ENCODE data around the gene PDE8A. TPM values are rescaled to one million over a fixed set of nuclear protein-coding genes. Genes with fewer than 3 reads are reported as not detected.

PDE8A gene
- total and polyA plus RNA-seq, 2 of the 13 experiments (the other 11 are each of a cell fraction or from before 2014, with no cell fraction given): 26.3 to 48.5 TPM

GRCh38 chr15:85034276-85034675 lies 52.6 kb downstream of the PDE8A start:
- 97% methylated on average over 5 of the region's 5 CpGs for WGBS (ENCODE audit: low lambda C conversion rate)
- Histone ChIP-seq H3K36me3 (replicated peaks in 1 of 2; ENCODE audit: control insufficient read depth in 1 of 2, insufficient read depth in 2 of 2, low read length in 2 of 2) (no peaks in the 10 kb centered on the region), H3K27me3 (ENCODE audit: control insufficient read depth in 1 of 2, insufficient read depth in 2 of 2, low read length in 2 of 2) (no peaks in the 10 kb centered on the region), H3K9me3 (ENCODE audit: low read length) (no peaks in the 10 kb centered on the region), H3K79me2 (ENCODE audit: insufficient read depth, low read length) (peaks cover 93% of the 10 kb centered on the region), H2AFZ (ENCODE audit: low read length) (no peak overlapping the region), H3K27ac (ENCODE audit: extremely low read length, insufficient read depth, low read length) (no peak overlapping the region), H3K4me2 (ENCODE audit: low read depth, low read length) (no peak overlapping the region), H3K9ac (ENCODE audit: insufficient read depth, low read depth, low read length) (no peak overlapping the region), H3K4me3 (replicated peaks in 1 of 3; ENCODE audit: insufficient read depth in 1 of 3, low read depth in 2 of 3, low read length in 3 of 3) (no peak overlapping the region), H3K4me1 (ENCODE audit: insufficient read depth, low read length) (peaks cover 82% of the 10 kb centered on the region), H4K20me1 (ENCODE audit: insufficient read depth, low read length) (no peaks in the 10 kb centered on the region)
- no peak for DNase-seq (ENCODE audit: low spot score)
- no peak for FAIRE-seq
- no peak for ATAC-seq
- intact Hi-C loops (cut with micrococcal nuclease; ENCODE audit: unreplicated experiment) (no loop called here), in situ Hi-C loops (cut with HindIII; ENCODE audit: extremely low pct_ligation_motif_present, low pct_unique_long_range_greater_than_20kb) (no loop called here)
- ChIA-PET CTCF (ENCODE audit: low intra/inter-chr PET ratio, low total read pairs) (no interaction called here), POLR2A (no interaction called here)
- TF ChIP-seq ZNF276 (CRISPR knock-in tag; IDR thresholded peaks at IDR 0.05; ENCODE audit: low read depth): no peak
- TF ChIP-seq TAF15 (IDR thresholded peaks at IDR 0.05; ENCODE audit: low read depth, low read length, poor library complexity, severe bottlenecking): no peak
- TF ChIP-seq ATAD3A (CRISPR knock-in tag; IDR thresholded peaks at IDR 0.05): no peak
- no peak for TF ChIP-seq GTF2F1 (IDR thresholded peaks at IDR 0.05; ENCODE audit: low read length)
- no peak for TF ChIP-seq ZFP62 (CRISPR knock-in tag; IDR thresholded peaks at IDR 0.05)
- TF ChIP-seq IKZF5 (CRISPR knock-in tag; IDR thresholded peaks at IDR 0.05): no peak
- TF ChIP-seq, protein P1, sequence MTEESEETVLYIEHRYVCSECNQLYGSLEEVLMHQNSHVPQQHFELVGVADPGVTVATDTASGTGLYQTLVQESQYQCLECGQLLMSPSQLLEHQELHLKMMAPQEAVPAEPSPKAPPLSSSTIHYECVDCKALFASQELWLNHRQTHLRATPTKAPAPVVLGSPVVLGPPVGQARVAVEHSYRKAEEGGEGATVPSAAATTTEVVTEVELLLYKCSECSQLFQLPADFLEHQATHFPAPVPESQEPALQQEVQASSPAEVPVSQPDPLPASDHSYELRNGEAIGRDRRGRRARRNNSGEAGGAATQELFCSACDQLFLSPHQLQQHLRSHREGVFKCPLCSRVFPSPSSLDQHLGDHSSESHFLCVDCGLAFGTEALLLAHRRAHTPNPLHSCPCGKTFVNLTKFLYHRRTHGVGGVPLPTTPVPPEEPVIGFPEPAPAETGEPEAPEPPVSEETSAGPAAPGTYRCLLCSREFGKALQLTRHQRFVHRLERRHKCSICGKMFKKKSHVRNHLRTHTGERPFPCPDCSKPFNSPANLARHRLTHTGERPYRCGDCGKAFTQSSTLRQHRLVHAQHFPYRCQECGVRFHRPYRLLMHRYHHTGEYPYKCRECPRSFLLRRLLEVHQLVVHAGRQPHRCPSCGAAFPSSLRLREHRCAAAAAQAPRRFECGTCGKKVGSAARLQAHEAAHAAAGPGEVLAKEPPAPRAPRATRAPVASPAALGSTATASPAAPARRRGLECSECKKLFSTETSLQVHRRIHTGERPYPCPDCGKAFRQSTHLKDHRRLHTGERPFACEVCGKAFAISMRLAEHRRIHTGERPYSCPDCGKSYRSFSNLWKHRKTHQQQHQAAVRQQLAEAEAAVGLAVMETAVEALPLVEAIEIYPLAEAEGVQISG (CRISPR knock-in tag; IDR thresholded peaks at IDR 0.05): no peak
- TF ChIP-seq ZNF230 (CRISPR knock-in tag; IDR thresholded peaks at IDR 0.05): no peak
- TF ChIP-seq, protein P2, sequence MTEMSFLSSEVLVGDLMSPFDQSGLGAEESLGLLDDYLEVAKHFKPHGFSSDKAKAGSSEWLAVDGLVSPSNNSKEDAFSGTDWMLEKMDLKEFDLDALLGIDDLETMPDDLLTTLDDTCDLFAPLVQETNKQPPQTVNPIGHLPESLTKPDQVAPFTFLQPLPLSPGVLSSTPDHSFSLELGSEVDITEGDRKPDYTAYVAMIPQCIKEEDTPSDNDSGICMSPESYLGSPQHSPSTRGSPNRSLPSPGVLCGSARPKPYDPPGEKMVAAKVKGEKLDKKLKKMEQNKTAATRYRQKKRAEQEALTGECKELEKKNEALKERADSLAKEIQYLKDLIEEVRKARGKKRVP (CRISPR knock-in tag; IDR thresholded peaks at IDR 0.05): no peak
- no peak for TF ChIP-seq PAX8 (CRISPR knock-in tag; IDR thresholded peaks at IDR 0.05; ENCODE audit: borderline replicate concordance)
- no peak for TF ChIP-seq ZNF619 (CRISPR knock-in tag; IDR thresholded peaks at IDR 0.05)
- no peak for TF ChIP-seq JUNB (CRISPR knock-in tag; IDR thresholded peaks at IDR 0.05; ENCODE audit: borderline replicate concordance)
- no peak for TF ChIP-seq TCF7L2 (IDR thresholded peaks at IDR 0.05; ENCODE audit: low read depth, low read length)
- no TSS peak for BruUV-seq (replicated peaks)
